Gastroesophageal sphincter (tissue), 3 donors: ENCODE measurements around the gene GALNT17.

Experiments
- CTCF ChIP-seq, 4 experiments: fragments of 200-600 bp in 2 of 4; fragments of 450-650 bp in 2 of 4; sonication (generic) in 1 of 4; IDR thresholded peaks; one replicate each; pipeline ENCODE4 v1.5.1; 2017 to 2019; ENCODE audit warnings: antibody characterized with exemption in 4 of 4, mild to moderate bottlenecking in 2 of 4, moderate library complexity in 2 of 4
- EP300 ChIP-seq: sonication (generic); formaldehyde crosslinking; IDR thresholded peaks from one replicate; pipeline ENCODE4 v1.6.1; 2017; ENCODE audit warnings: antibody characterized with exemption, mild to moderate bottlenecking
- POLR2A ChIP-seq, 2 donors: fragments of 450-650 bp; IDR thresholded peaks; one replicate each; pipeline ENCODE4 v1.6.1; 2017; ENCODE audit warnings: antibody characterized with exemption in 2 of 2, mild to moderate bottlenecking in 2 of 2, moderate library complexity in 1 of 2
- POLR2AphosphoS5 ChIP-seq: sonication (generic); formaldehyde crosslinking; IDR thresholded peaks from one replicate; pipeline ENCODE4 v1.6.1; 2017; ENCODE audit warnings: antibody characterized with exemption

DNA sequence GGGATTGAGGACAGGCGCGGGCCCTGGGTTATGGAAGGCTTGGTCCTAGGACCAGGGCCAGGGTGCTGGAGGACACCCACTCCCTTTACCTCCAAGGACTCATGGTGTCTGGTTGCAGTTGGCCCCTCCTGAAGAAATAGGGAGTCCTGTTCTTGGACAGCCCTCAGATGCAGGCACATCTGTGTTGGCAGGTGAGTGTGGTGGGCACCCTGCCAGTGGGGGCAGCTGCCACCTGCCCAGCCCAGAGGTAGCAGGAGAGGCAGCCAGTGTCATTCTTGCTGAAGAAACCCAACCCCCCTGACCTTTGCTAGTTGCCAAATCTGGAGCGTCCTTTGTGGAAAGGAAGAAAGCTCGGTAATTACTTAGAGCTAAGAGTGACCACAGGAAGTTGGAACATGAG, 8.3 kb downstream of the GALNT17 start:
- TF ChIP-seq CTCF (IDR thresholded peaks at IDR 0.05) (no peak), POLR2A (IDR thresholded peaks at IDR 0.05) (no peak), POLR2AphosphoS5 (no peak), EP300 (no peak)
